GM19351 (cell line): ENCODE data around the gene ARPC1A.
"Not testable (repeated sequence)": the region's sequence is repeated elsewhere in the genome, so short reads cannot be mapped to it uniquely, and the experiment has no call there.

Experiments
- ATAC-seq: cut with Tn5 transposase; IDR thresholded peaks from one replicate; pipeline ENCODE4 v1.9.1; 2021; ENCODE audit warnings: mild to moderate bottlenecking, moderate library complexity; ENCODE audit not compliant: unreplicated experiment

Gene ARPC1A

GRCh38 chr7:99368750-99369389, 43.2 kb downstream of the ARPC1A start:
- ATAC-seq, result no peak

DNA sequence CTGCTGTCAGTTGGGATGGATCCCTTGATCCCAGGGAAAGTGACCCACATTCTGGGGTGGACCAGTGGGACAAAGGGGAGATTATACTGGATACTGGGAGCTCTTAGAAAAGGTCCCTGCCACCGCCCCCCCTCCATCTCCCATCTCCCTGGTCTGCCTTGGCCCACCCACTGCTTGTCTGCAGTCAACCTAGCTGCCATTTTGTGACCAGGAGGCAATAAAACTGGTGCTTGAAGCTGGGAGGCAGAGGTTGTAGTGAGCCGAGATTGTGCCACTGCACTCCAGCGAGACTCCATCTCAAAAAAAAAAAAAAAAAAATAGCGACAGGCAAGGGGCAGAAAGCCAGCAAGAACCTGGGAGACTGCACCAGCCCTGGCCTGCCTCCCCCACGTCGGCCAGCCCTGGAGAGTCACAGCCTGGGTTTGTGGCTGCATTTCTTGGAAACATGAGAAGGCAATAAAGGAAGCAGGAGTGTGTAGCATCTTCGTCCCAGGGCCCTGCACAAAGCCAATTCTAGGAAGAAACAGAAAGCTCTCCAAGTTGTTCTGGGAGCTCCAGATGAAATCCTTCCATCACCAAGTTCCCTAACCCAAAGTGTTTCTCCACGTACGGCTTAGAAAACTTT, 44.2 kb downstream of the ARPC1A start:
- ATAC-seq, result no peak

- no peak for ATAC-seq
These were observed 45.8 kb downstream of the ARPC1A start for GRCh38 chr7:99371376-99371920.

GRCh38 chr7:99372275-99373090, 46.8 kb downstream of the ARPC1A start:
- no peak for ATAC-seq

DNA sequence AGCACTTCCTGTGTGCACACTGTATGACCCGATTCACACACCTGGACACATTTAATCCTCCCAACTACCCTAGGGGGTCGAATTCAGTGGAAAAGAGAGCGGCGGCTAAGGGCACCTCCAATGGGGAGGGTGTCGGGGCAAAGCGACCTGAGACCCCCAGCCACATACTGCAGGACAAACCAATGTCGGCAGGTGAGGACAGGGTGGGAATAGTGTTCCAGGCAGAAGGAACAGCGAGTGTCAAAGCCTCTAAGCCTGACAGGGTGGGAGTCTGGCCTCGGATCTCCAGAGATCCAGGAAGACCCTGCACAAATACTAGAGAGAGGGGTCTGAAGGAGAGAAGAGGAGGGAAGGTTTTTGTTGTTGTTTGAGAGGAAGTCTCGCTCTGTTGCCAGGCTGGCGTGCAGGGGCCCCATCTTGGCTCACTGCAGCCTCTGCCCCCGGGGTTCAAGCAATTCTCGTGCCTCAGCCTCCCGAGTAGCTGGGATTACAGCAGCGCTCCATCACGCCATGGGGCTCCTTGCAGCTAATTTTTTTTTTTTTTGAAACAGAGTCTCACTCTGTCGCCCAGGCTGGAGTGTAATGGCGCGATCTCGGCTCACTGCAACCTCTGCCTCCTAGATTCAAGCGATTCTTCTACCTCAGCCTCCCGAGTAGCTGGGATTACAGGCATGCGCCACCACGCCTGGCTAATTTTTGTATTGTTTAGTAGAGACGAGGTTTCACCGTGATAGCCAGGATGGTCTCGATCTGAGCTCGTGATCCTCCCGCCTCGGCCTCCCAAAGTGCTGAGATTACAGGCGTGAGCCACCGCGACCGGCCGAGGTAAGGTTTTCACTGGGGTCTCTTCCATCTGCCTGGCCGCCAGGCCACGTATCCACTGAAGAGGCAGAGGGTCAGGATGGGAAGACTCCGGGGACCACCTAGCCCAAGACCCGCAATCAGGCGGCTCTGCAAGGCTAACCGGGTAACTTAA, 47.7 kb downstream of the ARPC1A start:
- ATAC-seq, result no peak

DNA sequence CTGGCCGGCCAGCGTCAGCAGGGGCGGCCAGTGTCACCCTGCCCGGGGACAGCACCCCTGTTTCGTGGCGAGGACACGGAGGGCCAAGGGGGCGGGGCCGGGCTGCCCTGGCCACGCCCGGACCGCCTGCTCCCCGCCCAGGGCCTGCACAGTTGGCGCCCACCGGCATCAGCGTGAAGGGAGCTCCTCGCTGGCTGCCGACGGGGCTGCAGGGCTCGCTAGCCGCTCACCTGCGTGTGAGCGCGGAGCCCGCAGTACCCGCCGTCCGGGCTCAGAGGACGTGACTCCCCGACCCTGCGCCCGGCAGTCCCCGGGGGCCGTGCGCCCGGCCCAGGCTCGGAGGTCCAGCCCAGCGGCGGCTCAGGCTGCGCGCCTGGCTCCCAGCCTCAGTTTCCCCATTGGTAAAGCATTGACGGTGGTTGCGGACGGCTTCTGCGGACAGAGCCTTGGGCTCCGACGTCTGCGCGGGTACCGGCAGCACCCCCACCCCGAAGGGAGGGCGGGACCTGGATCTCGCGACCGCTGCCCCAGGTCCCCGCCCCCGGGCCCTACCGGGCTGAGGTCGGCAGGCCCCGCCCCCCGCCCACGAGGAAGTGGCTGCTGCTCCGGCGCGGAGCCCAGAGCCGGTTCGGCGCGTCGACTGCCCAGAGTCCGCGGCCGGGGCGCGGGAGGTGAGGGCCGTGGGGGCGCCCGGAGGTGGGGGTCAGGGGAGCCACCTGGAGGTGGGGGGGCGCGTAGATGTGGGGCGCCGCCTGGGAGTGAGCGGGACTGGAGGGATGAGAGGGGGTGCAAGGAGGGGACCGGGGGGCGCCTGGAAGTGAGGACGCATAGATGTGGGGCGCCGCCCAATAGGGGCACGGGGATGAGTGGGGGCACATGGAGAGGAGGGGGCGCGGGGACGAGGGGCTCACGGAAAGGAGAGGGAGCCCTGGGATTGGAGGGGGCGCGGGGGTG, 48.7 kb downstream of the ARPC1A start, which contains the start of gene ARPC1B:
Gene ARPC1B (plus strand): TSS at position 620 of the 954 bp plus-strand sequence. CDS start 10,985 bp downstream, outside the sequence.
- ATAC-seq, result peak; percentile 57

DNA sequence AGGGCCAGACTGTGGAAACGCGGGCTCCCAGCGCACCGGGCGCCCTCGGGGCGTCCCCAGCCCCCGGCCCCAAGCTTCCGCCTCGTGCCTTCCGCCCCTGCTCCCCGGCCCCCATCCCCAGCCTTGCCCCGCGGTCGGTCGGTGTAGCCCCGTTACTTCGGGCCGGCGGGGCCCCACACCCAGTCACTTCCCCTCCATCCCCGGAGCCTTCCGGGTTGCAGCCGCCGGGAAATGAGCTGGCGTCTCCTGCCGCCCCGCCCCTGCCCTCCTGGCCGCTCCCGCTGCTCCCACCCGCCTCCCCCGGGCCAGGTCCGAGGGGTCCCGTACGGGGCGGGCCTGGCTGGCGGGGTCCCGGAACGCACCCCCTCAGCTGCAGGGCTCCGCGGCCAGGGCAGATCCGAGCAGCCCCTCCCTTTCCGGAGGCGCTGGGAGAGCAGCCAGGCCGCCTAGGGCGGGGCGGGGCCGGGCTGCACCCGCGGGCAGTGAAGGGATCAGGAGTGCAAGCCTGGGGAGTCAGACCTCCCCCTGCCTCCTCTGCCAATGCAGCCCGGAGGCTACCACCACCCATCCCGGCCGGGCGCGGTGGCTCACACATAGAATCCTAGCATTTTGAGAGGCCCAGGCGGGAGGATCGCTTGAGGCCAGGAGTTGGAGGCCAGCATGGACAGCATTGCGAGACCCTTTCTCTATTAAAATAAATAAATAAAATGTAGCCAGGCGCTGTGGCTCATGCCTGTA, 49.5 kb downstream of the ARPC1A start:
- ATAC-seq, result peak; percentile 44

DNA sequence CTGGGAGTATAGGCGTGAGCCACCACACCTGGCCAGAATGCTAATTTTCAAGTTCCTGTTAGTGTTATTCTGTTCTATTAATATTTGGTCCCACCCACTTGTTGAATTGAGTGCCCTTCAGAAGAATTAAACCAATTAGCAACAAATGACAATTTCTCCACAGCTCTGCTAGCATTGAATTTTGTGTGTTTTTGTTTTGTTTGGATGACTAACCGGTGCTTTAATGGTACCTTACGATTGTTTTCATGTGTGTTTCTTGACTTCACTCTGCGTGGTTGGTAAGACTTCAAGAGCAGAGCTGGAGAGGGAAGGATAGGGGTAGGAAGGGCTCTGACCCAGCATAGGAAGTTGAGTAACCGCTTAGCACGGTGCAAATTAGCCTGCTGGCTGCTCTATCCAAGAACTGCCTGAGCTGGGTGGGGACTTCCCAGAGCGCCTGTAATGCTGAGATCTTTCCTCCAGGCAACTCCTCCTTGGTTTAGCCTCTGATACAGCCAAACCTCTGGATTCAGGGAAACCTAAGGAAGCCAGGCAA, 53.4 kb downstream of the ARPC1A start:
- no peak for ATAC-seq

DNA sequence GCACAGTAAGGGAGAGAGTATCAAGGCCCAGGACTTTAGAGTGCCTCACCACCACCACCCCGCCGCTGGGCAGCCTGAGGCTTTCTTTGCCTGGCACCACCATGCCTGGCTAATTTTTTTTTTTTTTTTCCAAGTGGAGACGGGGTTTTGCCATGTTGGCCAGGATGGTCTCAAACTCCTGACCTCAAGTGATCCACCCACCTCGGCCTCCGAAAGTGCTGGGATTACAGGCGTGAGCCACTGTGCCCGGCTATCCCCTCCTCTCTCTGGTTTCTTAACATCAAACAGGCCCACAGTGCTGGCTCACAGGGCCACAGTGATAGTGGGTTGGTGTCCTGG, 54.0 kb downstream of the ARPC1A start:
- ATAC-seq, result not testable (repeated sequence)

DNA sequence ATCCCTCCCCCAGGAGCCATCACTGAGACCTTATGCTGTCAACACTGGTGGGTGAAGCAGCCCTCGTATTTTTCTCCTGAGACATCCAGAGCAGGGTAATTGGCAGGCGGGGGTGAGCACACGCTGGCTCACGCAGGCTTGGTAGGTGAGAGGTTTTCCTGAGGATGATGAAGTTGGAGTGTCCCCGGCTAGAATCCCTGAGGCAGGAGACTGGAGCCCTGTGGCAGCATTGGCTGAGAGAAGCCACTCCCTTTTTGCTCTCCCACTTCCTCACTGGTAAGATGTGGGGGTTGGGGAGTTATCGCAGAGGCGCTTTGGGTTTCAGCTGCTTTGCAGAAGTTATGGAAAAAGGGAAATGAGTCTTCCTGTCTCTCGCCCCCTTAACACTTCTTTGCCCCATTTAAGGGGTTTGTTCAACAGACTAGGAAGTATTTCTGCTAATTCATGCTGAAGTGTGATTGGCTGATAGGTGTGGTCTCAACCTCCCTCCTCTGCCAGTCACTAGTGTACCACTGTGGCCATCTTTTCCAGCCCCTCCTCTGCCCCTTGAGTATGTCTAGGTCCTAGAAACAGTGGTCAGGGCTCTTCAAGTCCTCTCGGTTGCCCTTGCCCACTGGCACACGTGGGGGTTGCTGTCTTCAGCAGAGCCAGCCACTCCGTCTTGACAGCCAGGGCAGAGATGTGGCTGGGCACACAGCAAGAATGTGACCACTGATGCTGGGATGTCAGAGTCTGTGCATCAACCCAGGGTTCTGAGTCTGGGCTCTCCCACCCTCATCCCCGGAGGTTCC, 54.5 kb downstream of the ARPC1A start:
- peak; percentile 39 for ATAC-seq

DNA sequence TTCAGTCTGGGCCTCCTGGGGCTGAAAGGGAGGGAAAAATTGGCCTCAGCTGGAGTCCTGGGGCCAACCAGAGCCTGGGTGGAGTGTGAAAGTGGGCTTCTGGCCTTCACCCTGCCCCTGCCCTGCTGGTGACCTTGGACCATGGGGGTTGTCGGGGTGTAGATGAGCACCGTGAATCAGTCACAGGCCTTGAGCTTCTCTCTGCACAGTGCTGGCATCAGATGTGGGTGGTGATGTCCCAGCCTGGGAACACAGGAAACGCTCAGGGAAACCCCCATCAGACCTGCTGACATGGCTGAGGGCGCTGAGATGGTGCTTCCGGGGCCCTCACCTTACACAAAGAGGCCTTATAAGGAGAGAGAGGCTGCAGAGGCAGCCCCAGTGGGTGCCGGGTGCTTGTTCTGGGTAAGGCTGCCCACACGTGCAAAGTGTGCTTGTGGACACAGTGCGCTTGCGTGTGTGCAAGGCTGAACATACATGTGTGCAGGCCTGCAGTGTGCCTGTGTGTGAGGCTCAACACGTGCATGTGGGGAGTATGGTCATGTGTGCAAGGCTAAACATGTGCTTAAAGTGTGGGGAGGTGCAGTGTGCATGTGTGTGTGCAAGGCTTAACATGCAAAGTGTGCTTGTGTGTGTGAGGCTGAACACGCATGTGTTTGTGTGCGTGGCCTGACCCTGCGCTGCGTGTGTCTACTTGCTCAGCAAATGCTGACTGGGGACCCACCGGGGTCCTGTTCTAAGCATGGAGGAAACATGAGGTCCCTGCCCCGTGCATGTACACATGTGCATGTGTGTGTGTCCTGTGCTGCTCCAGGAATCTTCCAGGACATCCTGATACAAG, 55.3 kb downstream of the ARPC1A start:
- peak; percentile 71 for ATAC-seq

DNA sequence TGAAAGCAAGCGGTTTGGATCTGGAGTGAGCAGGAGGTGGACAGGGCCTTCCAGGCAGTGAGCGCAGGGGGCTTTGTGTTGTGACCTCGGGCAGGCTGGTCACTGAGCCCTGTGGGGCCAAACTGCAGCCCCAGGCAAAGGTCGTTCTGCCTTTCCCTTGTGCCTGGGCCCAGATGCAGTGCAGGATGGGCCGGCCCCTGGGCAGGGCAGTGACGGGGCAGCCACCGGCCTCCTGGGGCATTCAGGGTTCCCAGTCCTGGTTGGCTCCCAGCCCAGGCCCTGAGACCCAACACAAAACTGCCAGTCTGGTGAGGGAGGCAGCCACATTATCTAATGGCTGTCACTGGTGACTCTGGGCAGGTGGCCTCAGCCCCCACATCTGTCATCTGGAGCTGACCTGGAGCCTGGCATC, 56.0 kb downstream of the ARPC1A start:
- ATAC-seq, result no peak

- no peak for ATAC-seq
These were observed 57.5 kb downstream of the ARPC1A start for GRCh38 chr7:99383203-99383602.

DNA sequence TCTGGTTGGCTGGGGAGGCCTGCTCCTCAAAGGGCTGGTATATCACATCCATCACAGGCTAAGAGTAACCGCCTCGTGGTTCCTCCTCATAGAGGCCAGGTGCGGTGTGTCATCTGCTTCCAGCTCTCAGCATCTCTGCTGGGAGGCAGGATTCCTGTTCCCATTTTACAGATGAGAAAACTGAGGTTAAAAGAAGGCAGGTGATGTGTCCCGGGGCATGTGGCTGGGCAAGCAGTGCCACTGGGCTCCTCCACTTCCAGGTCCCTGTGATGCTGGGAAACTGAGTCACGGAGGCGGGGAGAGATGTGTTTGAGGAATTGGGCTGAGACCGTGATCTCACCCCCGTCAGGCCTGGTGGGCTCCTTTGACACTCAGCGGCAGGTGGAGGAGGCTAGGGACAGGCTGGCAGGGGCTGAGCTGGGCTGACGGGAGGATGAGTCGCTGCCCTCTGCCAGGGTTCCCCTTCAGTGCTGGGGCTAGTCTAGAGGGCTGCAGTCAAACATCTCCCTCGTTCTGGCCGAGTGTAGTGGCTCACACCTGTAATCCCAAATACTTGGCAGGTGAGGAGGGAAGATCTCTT, 58.2 kb downstream of the ARPC1A start:
- ATAC-seq, result no peak

- ATAC-seq, result no peak
These were observed 58.8 kb downstream of the ARPC1A start for GRCh38 chr7:99384523-99384922.

GRCh38 chr7:99385564-99385963, 59.9 kb downstream of the ARPC1A start:
- ATAC-seq, result no peak
